WERI-Rb-1 (cell line): Measurements from ENCODE around the gene SRGAP3.

ENCODE experiments used
- DNase-seq: peaks from one replicate; pipeline ENCODE4 v3.0.0-alpha.2; 2020
- H3K27ac ChIP-seq: fragments of 250-450 bp; sonication (Bioruptor Pico); 2 replicates; pipeline ENCODE4 v1.5.1; 2020; ENCODE audit warnings: mild to moderate bottlenecking, moderate library complexity
- H3K27me3 ChIP-seq: fragments of 250-450 bp; sonication (Bioruptor Pico); 2 replicates; pipeline ENCODE4 v1.5.1; 2021; ENCODE audit warnings: mild to moderate bottlenecking, low read depth, moderate library complexity; ENCODE audit not compliant: insufficient read depth, severe bottlenecking
- H3K36me3 ChIP-seq: fragments of 250-450 bp; sonication (Bioruptor Pico); 2 replicates; pipeline ENCODE4 v1.5.1; 2020; ENCODE audit warnings: mild to moderate bottlenecking, moderate library complexity
- H3K4me3 ChIP-seq: 2 replicates; pipeline ENCODE4 v1.5.1; 2011; ENCODE audit warnings: low read depth, mild to moderate bottlenecking, control low read depth, low read length
- H3K9me3 ChIP-seq: fragments of 250-450 bp; sonication (Bioruptor Pico); 2 replicates; pipeline ENCODE4 v1.5.1; 2021; ENCODE audit warnings: mild to moderate bottlenecking, moderate library complexity; ENCODE audit not compliant: severe bottlenecking
- TF ChIP-seq, protein P1 (sequence below): IDR thresholded peaks from 2 replicates; pipeline ENCODE4 v1.5.1; 2011; ENCODE audit warnings: low read depth, mild to moderate bottlenecking, control low read depth, inconsistent platforms, low read length

The SRGAP3 gene

DNA sequence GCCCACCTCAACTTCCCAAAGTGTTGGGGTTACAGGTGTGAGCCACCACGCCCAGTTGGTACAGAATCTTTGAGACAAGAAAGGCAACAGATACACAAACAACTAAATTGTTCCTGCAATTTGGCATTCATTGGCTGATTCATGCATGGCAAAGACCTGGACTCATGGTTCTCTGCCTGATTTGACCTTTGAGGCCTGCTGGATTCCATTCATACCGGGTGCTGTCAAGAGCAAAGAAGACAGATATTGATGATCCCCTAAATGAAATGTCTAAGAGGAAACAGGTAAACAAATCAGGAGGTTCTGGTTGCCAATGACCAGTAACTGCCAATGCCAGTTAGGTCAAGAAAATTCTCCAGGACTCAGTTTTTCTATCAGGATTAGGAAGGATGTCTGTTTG is 242.2 kb downstream of the SRGAP3 start:
- Histone ChIP-seq H3K27me3 (no peaks in the 10 kb centered on the region), H3K27ac (no peak overlapping the region), H3K9me3 (no peaks in the 10 kb centered on the region), H3K36me3 (peaks cover 4% of the 10 kb centered on the region; the same call in 1 of the 2 replicates), H3K4me3 (no peak overlapping the region)
- TF ChIP-seq, protein P1, sequence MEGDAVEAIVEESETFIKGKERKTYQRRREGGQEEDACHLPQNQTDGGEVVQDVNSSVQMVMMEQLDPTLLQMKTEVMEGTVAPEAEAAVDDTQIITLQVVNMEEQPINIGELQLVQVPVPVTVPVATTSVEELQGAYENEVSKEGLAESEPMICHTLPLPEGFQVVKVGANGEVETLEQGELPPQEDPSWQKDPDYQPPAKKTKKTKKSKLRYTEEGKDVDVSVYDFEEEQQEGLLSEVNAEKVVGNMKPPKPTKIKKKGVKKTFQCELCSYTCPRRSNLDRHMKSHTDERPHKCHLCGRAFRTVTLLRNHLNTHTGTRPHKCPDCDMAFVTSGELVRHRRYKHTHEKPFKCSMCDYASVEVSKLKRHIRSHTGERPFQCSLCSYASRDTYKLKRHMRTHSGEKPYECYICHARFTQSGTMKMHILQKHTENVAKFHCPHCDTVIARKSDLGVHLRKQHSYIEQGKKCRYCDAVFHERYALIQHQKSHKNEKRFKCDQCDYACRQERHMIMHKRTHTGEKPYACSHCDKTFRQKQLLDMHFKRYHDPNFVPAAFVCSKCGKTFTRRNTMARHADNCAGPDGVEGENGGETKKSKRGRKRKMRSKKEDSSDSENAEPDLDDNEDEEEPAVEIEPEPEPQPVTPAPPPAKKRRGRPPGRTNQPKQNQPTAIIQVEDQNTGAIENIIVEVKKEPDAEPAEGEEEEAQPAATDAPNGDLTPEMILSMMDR = no peak
- DNase-seq = no peak

DNA sequence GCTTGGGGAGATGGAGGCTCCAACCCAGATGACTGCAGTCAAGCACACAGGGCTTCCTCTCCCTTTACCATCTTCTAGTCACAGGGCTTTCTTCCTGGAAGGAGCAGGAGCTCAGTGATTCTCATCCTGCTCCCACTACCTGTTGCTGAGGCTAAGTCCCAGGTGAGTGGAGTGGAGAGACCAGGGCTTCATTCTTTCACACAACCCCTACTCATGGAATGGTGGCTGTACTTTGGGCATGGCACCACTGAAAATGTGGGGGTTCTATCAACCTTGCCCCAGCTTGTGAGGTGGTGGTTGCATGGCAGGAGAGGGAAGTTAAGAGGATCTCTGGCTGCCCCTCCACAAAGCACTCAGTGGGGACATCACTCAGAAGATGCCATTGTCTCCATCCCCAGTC is 249.4 kb downstream of the SRGAP3 start:
- H3K27ac ChIP-seq = no peak overlapping the region
- DNase-seq = no peak
- no peaks in the 10 kb centered on the region for H3K36me3 ChIP-seq
- no peaks in the 10 kb centered on the region for H3K27me3 ChIP-seq
- TF ChIP-seq, protein P1 = no peak
- H3K9me3 ChIP-seq = no peaks in the 10 kb centered on the region
- no peak overlapping the region for H3K4me3 ChIP-seq

DNA sequence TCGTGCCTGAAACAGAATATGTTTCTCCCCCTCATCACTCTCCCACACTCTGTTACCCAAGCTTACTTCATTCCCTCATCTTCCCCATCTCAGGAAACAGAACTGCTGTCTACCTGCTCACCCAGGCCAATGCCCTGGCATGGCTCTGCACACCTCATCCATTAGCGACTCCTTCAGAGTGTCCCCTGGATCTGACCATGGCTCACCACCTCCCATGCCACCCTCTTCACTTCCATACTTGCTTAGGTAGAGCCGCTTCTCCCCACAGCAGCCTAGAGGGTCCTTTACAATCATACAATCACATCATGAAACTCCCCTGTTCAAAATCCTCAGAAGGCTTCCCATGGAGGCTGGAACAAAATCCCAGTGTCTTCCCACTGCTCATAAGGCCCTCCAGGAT is 252.3 kb downstream of the SRGAP3 start:
- TF ChIP-seq, protein P1 = no peak
- Histone ChIP-seq H3K36me3 (no peaks in the 10 kb centered on the region), H3K27ac (no peak overlapping the region), H3K27me3 (no peaks in the 10 kb centered on the region), H3K4me3 (no peak overlapping the region), H3K9me3 (no peaks in the 10 kb centered on the region)
- no peak for DNase-seq

DNA sequence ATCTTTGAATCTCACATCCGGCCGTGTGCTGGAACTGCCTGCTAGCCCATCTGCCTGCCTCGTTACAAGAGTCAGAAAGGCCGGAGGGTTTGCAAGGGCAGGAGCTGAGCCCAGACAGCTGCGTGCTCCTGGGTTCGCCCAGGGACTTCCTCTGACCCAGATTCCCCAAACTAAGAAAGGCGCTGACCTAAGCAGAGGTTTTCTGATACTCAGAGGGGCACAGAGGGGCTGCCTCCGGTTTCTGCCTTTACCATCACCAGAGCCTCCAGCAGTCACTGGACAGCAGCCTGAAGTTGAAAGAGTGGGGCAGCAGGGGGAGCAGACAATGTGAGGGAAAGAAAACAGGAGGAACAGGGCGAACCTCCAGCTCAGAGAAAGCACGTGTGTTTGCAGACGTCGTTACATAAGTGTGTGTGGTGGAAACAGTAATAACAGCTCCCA is 252.7 kb downstream of the SRGAP3 start:
- no peaks in the 10 kb centered on the region for H3K27me3 ChIP-seq
- no peaks in the 10 kb centered on the region for H3K36me3 ChIP-seq
- no peak for DNase-seq
- H3K27ac ChIP-seq = no peak overlapping the region
- H3K4me3 ChIP-seq = no peak overlapping the region
- H3K9me3 ChIP-seq = no peaks in the 10 kb centered on the region
- TF ChIP-seq, protein P1 = no peak

DNA sequence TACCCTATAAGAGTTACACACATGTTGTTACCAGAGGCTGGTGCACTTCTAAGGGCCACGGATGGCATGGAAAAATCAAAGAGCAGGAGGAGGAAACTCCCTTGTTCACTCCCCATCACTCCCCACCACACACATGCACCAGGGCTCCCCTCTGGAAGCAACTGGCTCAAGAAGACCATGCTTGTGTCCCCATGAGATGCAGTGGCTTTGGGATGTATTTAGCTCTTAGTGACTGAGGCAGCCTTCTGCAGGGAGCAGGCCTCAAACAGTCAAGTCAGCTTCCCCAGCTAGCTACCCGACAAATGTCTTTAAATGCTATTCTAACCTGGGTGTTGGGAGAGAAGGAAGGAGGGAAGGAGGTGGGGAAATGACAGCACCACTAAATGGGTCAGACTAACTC is 253.2 kb downstream of the SRGAP3 start:
- DNase-seq = no peak
- H3K27me3 ChIP-seq = no peaks in the 10 kb centered on the region
- no peaks in the 10 kb centered on the region for H3K36me3 ChIP-seq
- H3K4me3 ChIP-seq = no peak overlapping the region
- H3K27ac ChIP-seq = no peak overlapping the region
- TF ChIP-seq, protein P1 = no peak
- no peaks in the 10 kb centered on the region for H3K9me3 ChIP-seq

DNA sequence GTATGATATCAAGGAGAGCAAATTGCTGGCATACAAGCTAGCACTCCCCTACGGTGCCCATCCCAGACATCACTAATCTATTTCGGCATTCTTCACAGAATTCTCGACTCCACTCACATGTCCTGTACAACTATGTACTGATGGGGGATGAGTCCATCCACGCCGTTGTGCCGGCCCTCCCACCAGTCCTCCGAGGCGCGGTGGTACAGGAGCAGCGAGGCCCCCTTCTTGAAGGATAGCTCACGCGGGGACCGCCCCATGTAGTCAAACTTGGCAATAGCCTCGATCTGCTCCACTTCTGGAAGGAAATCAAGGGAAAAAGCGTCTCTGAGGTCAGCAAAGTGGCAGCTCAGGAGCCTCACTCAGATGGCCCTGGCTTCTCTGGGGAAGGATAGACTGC is 255.2 kb downstream of the SRGAP3 start:
- no peaks in the 10 kb centered on the region for H3K36me3 ChIP-seq
- no peak overlapping the region for H3K27ac ChIP-seq
- H3K9me3 ChIP-seq = no peaks in the 10 kb centered on the region
- no peak for DNase-seq
- no peak overlapping the region for H3K4me3 ChIP-seq
- TF ChIP-seq, protein P1 = no peak
- H3K27me3 ChIP-seq = no peaks in the 10 kb centered on the region
